RWPE1 (cell line): Measurements from ENCODE around the gene NRG3.

Experiments
- CTCF ChIA-PET: fragments of 350-600 bp; sonication (Branson Sonifier 250); formaldehyde crosslinking; extraction: SDS; loops from one replicate; lab custom pipeline; 2021; lab: Yijun Ruan, JAX
- POLR2A ChIA-PET: fragments of 400-600 bp; formaldehyde crosslinking; extraction: SDS; loops from one replicate; lab custom pipeline; 2020; ENCODE audit warnings: antibody characterized with exemption; ENCODE audit not compliant: low non-redundant PET; lab: Yijun Ruan, JAX
- DNase-seq: peaks from one replicate; pipeline ENCODE4 v3.0.0; 2012; ENCODE audit warnings: low spot score
- H3K27ac ChIP-seq: fragments of 450-650 bp; 2 replicates; pipeline ENCODE4 v1.5.1; 2017
- TF ChIP-seq, protein P1 (sequence below): fragments of 450-650 bp; conservative IDR thresholded peaks from 2 replicates; pipeline ENCODE4 v1.5.1; 2017; ENCODE audit warnings: low read depth, mild to moderate bottlenecking

NRG3 gene

DNA sequence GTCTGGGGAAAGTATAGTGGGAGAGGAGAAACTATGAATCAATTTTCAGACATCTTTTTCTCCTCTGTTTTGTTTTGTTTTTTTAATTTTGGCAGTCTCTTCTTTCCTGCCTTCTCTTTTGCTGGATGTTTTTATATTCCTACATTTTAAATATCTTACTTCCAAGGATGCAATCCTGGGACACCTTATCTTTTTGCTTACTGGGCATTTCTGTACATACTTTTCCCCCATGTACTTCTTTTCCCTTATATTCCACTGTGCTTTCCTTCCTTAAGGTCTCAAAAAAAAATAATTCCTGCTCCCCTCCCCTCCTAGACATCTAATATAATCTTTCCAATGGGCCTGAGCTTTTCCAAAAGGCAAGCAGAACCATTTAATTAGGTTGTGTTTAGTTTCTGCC is 701.1 kb downstream of the NRG3 start:
- CTCF ChIA-PET: no interaction called here
- no peak overlapping the region for H3K27ac ChIP-seq
- POLR2A ChIA-PET: no interaction called here
- no peak for DNase-seq
- TF ChIP-seq, protein P1, sequence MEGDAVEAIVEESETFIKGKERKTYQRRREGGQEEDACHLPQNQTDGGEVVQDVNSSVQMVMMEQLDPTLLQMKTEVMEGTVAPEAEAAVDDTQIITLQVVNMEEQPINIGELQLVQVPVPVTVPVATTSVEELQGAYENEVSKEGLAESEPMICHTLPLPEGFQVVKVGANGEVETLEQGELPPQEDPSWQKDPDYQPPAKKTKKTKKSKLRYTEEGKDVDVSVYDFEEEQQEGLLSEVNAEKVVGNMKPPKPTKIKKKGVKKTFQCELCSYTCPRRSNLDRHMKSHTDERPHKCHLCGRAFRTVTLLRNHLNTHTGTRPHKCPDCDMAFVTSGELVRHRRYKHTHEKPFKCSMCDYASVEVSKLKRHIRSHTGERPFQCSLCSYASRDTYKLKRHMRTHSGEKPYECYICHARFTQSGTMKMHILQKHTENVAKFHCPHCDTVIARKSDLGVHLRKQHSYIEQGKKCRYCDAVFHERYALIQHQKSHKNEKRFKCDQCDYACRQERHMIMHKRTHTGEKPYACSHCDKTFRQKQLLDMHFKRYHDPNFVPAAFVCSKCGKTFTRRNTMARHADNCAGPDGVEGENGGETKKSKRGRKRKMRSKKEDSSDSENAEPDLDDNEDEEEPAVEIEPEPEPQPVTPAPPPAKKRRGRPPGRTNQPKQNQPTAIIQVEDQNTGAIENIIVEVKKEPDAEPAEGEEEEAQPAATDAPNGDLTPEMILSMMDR: no peak

DNA sequence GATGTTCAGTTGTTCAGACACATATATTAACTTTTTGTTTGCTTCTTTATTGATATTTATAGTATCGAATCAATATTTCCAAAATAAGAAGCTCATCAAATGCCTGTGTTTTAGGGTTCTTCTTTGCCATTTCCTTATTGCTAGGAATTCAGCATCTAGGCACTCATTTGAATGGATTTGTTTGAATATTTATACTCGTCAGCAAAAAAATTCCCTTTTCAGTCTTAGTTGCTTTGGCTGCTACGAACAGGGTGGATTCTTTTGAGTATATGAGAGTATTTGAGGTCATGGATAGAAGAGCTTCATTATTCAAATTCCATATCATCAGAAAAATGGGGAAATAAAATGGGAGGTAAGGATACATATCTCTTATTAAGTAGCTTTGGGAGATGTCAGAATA is 706.9 kb downstream of the NRG3 start:
- ChIA-PET POLR2A (interaction anchor here (0.7 kb wide), 1 partner anchor 90 kb away, joined by 5 read pairs; no protein-coding TSS in a partner anchor), CTCF (no interaction called here)
- no peak overlapping the region for H3K27ac ChIP-seq
- no peak for DNase-seq
- TF ChIP-seq, protein P1: no peak

DNA sequence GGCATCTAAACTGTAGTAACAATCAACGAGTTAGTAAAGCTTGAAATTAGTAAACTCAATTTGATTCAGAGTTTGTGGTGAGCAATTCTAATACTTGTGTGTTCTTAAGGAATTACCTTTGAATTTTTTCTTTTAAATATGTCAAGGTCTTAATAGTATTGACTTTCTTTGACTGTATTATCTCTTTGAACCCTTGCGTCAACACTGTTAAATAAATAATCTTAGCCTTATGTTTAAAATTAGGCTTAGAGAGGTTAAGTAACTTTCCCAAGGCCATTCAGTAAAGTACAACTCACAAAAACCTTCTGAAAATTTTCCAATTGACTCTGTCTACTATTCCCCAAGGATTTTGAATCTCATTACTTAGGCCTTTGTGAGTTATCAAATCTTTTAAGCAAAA is 716.4 kb downstream of the NRG3 start:
- no peak overlapping the region for H3K27ac ChIP-seq
- POLR2A ChIA-PET: no interaction called here

DNA sequence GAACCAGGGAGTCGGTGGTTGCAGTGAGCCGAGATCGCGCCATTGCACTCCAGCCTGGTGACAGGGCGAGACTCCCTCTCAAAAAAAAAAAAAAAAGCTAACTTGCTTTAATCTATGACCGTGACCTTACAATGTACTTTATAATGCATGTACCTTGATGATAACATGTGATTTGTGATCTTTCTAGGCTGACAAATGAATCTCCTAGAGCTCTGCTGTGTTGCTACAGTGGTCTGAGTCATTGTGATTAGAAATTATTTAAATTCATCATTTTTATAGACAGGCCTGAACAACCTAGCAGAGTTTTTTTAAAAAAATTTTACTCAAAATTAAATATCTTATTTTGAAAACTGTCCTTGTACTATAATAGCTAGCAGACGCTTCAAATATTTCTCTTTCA is 722.8 kb downstream of the NRG3 start:
- no peak overlapping the region for H3K27ac ChIP-seq
- POLR2A ChIA-PET: no interaction called here
- TF ChIP-seq, protein P1: no peak
- no peak for DNase-seq
- CTCF ChIA-PET: interaction anchor here (0.6 kb wide), 2 partner anchors 319 to 325 kb away, joined by 3 read pairs; no protein-coding TSS in a partner anchor

More for the DNA sequence above, 716.4 kb downstream of the NRG3 start:
- CTCF ChIA-PET: no interaction called here
- TF ChIP-seq, protein P1: no peak
- no peak for DNase-seq

DNA sequence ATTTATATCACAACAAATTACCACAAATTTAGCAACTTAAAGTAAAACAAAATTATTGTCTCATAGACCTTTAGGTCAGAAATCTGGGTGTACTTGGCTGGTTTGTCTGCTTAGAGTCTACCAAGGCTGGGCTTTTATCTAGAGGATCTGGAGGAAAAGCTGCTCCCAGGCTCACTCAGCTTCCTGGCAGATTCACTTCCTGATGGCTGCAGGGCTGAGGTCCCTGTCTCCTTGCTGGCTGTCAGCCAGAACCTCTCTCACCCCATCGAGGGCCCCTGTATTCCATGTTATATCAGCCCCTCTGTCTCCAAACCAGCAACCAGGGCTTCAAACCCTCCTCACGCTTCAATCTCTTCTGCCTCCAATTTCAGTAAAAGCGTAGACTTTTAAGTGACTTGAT is 734.9 kb downstream of the NRG3 start:
- no peak for DNase-seq
- H3K27ac ChIP-seq: no peak overlapping the region
- TF ChIP-seq, protein P1: no peak
- ChIA-PET POLR2A (no interaction called here), CTCF (no interaction called here)

DNA sequence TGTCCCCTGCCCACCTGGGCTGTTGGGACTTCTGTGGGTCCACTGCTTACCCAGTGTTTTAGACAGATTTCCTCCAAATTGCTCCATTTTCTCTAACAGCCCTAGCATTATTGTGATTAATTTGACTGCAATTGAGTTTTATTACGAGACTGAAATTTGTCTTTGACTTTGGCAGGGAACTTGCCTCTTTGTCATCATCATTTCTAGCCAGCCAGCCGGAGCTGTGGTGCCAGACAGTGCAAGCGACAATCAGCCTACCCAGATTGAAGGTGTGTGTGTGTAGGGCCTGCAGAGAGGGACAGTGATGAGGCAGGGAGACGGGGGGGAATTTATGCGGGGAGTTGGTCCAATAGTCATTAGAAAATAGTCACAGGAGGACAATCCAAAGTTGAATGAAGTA is 743.0 kb downstream of the NRG3 start:
- TF ChIP-seq, protein P1: no peak
- no peak for DNase-seq
- POLR2A ChIA-PET: no interaction called here
- no peak overlapping the region for H3K27ac ChIP-seq
- CTCF ChIA-PET: no interaction called here
